GM20000 (cell line): ENCODE measurements around the gene IL17D.
A peak's percentile ranks its signal among the peaks of the same experiment; 100 is the strongest.

Source experiments
- DNase-seq: peaks from one replicate; pipeline ENCODE4 v3.0.0; 2012; ENCODE audit warnings: low spot score
- CTCF ChIP-seq: IDR thresholded peaks from 2 replicates; pipeline ENCODE4 v1.5.1; 2012; ENCODE audit warnings: mild to moderate bottlenecking, control low read depth; ENCODE audit errors: extremely low read depth, missing control alignments

IL17D gene

GRCh38 chr13:20691616-20692015 lies 11.9 kb upstream of the IL17D start:
- no peak for DNase-seq
- no peak for TF ChIP-seq CTCF

GRCh38 chr13:20696073-20696472 lies 7.4 kb upstream of the IL17D start:
- DNase-seq = no peak
- TF ChIP-seq CTCF = no peak

- DNase-seq = no peak
- TF ChIP-seq CTCF = no peak
These were observed 3.8 kb upstream of the IL17D start for GRCh38 chr13:20699715-20700114.

- no peak for TF ChIP-seq CTCF
- no peak for DNase-seq
These were observed 3.2 kb upstream of the IL17D start for GRCh38 chr13:20700288-20700687.

- no peak for DNase-seq
- no peak for TF ChIP-seq CTCF
These were observed 2.0 kb upstream of the IL17D start for GRCh38 chr13:20701461-20701860.

- DNase-seq = peak; percentile 35
- TF ChIP-seq CTCF = no peak
These were observed 977 bp upstream of the IL17D start for GRCh38 chr13:20702530-20702914.

- DNase-seq = peak; percentile 97
- peak; percentile 78 for TF ChIP-seq CTCF
These were observed 420 bp downstream of the IL17D start for GRCh38 chr13:20703780-20704458.
